ENCODE measurements around the gene ZDHHC3.

DNA sequence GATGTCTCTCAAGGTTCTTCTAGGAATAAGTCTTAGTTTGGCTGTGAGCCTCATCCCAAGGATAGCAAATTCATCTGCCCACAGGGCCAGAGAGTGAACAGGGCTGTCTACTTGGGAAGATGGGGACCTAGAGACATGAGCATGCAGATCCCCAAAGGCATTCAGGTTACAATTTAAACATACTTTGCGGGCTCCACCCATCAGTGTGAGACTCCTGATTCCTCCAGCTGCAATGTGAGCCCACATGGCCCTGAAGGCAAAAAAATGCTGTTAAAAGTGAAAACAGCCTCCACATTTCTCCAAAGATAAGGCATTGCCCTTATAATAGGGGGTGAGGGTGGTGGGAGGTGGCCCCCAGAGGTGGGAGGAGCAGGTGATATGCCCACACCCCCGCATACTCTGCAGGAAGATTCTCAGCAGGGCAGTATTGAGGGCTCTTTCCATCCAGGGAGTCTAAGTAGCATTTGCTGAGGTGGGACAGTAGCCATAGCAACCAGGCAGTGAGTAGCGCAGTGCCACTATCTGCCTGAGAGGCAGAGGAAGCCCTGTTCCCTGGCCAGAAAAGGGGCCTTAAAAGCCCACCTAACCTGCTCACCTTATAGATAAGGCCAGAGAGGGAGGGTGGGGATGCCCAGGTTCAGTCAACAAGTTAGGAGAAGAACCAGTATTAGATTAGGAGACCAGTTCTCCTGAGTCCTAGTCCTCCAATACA is 70.4 kb downstream of the ZDHHC3 start:
- TF ChIP-seq, protein P1, sequence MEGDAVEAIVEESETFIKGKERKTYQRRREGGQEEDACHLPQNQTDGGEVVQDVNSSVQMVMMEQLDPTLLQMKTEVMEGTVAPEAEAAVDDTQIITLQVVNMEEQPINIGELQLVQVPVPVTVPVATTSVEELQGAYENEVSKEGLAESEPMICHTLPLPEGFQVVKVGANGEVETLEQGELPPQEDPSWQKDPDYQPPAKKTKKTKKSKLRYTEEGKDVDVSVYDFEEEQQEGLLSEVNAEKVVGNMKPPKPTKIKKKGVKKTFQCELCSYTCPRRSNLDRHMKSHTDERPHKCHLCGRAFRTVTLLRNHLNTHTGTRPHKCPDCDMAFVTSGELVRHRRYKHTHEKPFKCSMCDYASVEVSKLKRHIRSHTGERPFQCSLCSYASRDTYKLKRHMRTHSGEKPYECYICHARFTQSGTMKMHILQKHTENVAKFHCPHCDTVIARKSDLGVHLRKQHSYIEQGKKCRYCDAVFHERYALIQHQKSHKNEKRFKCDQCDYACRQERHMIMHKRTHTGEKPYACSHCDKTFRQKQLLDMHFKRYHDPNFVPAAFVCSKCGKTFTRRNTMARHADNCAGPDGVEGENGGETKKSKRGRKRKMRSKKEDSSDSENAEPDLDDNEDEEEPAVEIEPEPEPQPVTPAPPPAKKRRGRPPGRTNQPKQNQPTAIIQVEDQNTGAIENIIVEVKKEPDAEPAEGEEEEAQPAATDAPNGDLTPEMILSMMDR (conservative IDR thresholded peaks at IDR 0.05; ENCODE audit: low read depth, low read length) = no peak
- TF ChIP-seq EZH2 (IDR thresholded peaks at IDR 0.05; ENCODE audit: low read length, unreplicated experiment) = no peak

Measured in PC-3 (cell line).